NOMO-1 treated with dmso at 0.1 percent for 144 hours (cell line): Measurements from ENCODE around the gene IGDCC3.
A peak's percentile ranks its signal among the peaks of the same experiment; 100 is the strongest.

Experiments
- DNase-seq: peaks from one replicate; lab custom pipeline; 2025; ENCODE audit not compliant: unreplicated experiment; lab: John Stamatoyannopoulos, UW

IGDCC3 gene

DNA sequence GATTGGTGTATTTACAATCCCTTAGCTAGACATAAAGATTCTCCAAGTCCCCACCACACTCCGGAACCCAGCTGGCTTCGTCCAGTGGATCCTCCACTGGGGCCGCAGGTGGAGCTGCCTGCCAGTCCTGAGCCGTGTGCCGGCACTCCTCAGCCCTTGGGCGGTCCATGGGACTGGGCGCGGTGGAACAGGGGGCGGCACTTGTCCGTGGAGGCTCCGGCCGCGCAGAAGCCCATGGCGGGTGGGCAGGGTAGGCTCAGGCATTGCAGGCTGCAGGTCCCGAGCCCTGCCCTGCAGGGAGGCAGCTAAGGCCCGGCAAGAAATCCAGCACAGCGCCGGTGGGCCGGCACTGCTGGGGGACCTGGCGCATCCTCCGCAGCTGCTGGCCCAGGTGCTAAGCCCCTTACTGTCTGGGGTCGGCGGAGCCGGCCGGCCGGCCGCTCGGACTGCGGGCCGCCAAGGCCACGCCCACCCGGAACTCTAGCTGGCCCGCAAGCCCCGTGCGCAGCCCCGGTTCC is 76.8 kb downstream of the IGDCC3 start:
- DNase-seq, result no peak

DNA sequence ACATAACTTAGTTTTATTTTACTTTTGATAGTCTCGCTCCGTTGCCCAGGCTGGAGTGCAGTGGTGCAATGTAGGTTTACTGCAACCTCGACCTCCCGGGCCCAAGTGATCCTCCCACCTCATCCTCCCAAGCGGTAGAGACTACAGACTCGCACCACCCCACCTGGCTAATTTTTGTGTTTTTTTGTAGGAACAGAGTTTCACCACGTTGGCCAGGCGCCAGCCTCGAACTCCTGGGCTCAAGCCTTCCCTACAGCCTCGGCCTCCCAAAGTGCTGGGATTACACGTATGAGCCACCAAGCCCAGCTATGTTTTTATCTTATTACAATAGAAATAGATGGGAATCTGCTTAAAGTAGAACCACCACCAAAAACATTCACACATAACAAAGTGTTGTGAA is 79.1 kb downstream of the IGDCC3 start:
- no peak for DNase-seq

DNA sequence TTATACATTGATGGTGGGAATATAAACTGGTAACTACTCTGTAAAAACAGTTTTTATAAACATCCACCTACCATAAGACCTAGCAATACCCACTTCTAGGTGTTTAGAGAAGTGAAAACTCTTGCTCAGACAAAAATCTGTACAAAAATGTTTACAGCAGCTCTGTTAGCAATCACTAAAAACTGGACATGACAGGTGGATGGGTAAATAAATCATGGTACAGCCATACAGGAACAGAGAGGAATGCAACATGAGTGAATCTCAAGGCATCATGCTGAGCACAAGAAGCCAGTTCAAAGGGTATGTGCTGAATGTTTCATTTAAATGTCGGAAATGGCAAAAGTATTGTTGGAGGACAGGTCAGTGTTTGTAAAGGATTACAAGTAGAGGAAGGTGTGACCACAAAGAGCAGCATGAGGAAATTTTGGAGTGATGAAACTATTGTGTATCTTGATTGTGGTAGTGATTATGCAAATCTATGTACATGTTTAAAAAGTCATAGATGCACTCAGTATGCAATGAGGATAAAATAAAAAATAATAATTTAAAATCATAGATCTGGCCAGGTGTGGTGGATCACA is 84.8 kb downstream of the IGDCC3 start:
- peak; percentile 8 for DNase-seq

DNA sequence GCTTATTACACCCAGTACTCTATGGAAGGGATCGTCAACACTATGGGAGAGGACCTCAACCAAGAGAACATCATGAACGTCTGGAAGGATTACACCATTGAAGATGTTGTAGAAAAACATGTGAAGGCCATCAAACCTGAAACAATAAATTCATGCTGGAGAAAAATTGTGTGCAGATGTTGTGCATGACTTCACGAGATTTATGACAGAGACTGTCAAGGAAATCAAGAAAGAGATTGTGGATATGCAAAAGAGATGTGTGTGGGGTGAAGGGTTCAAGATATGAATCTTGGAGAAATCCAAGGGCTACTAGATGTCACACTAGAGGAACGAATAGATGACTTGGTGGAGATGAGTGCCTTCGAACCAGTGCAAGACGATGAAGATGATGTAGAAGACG is 87.6 kb downstream of the IGDCC3 start:
- DNase-seq, result no peak

DNA sequence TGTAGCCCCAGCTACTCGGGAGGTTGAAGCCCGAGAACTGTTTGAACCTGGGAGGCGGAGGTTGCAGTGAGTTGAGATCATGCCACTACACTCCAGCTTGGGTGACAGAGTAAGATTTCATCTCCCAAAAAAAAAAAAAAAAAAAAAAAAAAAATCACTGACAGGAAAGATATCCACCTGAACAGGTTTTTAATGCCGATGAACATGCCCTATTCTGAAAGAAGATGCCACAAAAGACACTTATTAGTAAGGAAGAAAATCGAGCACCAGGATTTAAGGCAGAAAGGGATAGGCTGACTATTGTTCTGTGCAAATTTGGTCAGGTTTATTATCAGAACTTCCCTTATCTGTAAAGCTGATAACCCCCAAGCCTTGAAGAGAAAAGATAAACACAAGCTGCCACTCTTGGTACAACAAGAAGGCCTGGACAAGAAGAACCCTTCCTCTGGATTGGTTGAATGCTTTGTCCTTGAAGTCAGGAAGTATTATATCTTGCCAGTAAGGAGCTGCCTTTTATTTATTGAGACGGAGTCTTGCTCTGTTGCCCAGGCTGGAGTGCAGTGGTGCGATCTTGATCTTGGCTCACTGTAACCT is 88.4 kb downstream of the IGDCC3 start:
- DNase-seq, result no peak

DNA sequence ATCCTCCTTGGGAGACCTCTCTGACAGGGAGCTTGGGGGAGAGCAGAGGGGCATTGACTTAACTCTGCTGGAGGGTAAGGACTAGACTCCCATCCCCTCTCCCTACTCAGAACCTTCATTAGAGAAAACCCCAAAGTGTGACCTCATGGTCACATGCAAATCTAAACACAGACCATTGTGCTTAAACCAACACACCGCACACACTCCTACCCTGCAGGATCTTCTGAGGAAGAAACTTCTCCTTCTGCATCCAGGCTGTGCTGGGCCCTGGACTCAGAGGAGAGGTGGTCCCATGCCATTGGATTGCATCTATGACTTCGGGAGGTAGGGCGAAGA is 90.3 kb downstream of the IGDCC3 start:
- no peak for DNase-seq

DNA sequence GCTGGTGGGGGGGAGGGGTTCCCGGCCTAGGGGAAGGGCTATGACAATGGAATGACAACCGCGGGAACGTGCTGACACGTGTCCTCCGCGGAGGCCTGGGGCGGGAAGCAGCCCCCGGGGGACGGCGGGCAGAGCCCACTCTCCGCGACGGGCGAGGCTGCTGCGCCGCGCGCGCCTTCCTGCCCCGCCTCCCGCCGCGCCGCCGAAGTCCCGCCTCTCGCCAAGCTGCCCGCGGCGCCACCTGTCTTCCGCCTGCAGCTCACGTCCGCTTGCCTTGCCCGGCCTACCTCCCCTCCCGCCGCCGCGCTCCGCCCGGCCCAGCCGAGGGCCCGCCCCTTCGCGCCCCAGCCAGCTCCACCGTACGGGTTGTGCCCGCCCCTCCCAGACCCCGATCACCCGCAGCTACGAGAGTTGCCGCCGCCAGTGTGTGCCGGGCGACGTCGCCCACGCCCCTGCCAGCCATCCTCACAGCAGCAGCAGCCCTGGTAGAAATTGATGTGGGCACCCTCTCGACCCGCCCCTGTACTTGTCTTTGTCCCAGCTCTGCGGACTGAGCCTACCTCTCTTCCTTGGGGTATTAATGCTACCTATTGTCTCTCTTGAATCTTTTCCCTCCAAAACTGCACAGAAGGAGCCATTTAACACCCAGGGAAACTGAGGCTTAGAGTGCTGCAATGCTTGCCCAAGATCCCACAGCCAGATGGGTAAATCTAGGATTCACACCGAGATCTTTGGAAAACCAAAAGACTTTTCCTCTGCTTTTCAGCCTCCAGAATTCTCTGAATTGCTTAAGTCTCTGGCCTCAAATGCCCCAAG is 90.9 kb downstream of the IGDCC3 start, which contains the start of gene PARP16:
PARP16 (minus strand) TSS at position 180 of the 816 bp plus-strand sequence. CDS start 457 bp downstream, outside the sequence.
- DNase-seq, result peak; percentile 94

DNA sequence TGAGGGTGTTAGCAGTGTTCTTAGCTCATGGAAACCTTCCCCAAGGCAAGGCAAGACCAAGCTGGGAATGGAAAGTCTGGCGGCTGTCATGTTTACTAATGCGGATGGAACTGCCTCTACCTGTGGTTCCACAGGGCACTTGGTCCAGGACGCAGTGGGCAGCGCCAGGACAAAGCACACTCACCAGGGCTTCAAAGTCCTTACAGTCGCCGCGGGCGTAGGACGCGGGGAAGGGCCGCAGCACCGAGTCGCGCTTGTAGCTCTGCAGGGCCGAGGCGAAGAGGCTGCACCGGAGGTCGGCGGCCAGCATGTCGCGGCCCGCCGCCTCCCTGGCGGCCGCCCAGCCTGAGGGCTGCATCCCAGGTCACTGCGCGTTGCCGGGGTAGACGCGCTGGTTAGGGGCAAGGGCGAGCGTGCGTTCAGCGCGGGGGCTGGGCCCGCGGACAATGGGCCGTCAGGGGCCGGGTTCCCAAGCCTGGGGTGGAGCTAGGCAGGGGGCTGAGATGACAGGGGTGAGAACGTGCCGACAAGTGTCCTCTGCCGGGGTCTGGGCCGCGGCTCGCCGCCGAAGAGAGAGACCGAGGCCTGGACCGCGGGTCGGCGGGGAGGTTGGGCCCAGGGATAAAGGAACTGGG is 91.6 kb downstream of the IGDCC3 start:
- DNase-seq, result no peak

DNA sequence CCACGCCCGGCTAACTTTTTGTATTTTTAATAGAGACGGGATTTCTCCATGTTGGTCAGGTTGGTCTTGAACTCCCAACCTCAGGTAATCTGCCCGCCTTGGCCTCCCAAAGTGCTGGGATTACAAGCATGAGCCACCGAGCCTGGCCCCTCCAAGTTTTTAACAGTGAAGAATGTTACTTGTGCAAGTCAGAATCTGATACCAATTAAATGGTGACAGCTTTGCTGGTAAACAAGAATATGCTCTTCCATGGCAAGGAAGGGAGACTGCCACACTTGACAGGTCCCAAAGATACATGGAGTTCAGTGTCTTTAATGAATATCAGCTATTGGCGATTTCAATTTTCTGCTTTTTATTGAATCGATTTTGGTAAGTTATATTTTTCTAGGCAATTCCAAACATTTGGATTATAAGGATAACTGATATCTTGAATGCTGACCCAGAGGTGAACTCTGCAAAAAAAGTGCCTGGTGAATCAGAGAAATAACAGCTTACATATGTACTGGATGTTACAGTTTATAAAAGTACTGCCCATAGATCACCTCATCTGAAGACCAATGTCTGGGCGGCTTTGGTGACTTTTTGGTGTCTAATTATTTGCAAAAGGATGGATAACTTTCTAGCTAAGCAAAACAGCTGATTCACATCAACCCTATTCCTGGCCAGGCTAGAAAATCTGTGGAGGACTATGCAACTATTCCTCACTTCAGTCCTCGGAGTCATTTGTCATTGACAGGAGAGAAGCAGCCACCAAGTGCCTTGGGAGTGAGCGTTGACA is 92.3 kb downstream of the IGDCC3 start:
- no peak for DNase-seq

DNA sequence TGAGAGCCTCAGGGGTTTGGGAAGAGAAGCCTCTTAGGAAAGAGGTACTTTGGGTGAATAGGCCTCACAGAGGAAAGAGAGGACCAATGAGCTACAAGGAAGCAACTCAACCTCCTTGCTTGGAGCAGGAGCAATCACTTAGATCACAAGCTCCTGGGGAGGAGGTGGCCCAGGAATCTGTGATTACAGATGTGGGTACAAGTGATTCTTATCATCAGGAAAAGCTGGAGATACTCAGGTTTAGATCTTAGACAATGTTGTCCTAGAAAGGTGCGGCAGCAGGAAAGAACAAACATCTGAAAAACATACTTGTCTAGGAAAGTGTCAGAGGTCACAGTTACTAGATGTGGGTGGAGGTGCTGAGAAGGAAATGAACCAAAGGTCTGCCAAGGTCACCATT is 99.3 kb downstream of the IGDCC3 start:
- no peak for DNase-seq
